ENCODE measurements around the gene CCDC7. TPM values are rescaled to one million over a fixed set of nuclear protein-coding genes. Genes with fewer than 3 reads are reported as not detected.

CCDC7 gene
- total and polyA plus RNA-seq, 4 donors = 1.2 to 36.4 (median 6.9) TPM

GRCh38 chr10:32445036-32445435, 904 bp upstream of the CCDC7 start:
- no peak for TF ChIP-seq CTCF (IDR thresholded peaks at IDR 0.05; ENCODE audit: control extremely low read depth, extremely low read depth)
- Histone ChIP-seq H3K36me3 (ENCODE audit: control insufficient read depth in 4 of 4, insufficient read depth in 4 of 4, low read length in 4 of 4) (no peaks in the 10 kb centered on the region), H3K4me3 (no peak overlapping the region), H3K27me3 (ENCODE audit: control insufficient read depth in 3 of 3, insufficient read depth in 3 of 3, low read length in 2 of 3) (no peaks in the 10 kb centered on the region), H3K27ac (ENCODE audit: low read depth in 1 of 2, low read length in 1 of 2) (no peak overlapping the region), H3K9ac (ENCODE audit: insufficient read depth in 1 of 2, low read length in 2 of 2) (no peak overlapping the region), H3K9me3 (ENCODE audit: control insufficient read depth in 4 of 4, insufficient read depth in 3 of 4, low read length in 3 of 4) (no peaks in the 10 kb centered on the region), H3K4me1 (ENCODE audit: control insufficient read depth in 5 of 5, insufficient read depth in 5 of 5, low read length in 5 of 5) (peaks cover 0 to 9% (median 0%) of the 10 kb centered on the region in 5 donors)
- WGBS, 2 donors = 98 to 100% methylated on average over 4 of the region's 4 CpGs
- ATAC-seq (ENCODE audit: insufficient read depth, low FRiP score) (no peak), DNase-seq (peak in 1 of 3 donors; percentile 19)

- DNase-seq (peak in 2 of 3 donors; percentile 47 to 80), ATAC-seq (ENCODE audit: insufficient read depth, low FRiP score) (peak; percentile 7)
- Histone ChIP-seq H3K9me3 (ENCODE audit: control insufficient read depth in 4 of 4, insufficient read depth in 3 of 4, low read length in 3 of 4) (no peaks in the 10 kb centered on the region), H3K27me3 (ENCODE audit: control insufficient read depth in 3 of 3, insufficient read depth in 3 of 3, low read length in 2 of 3) (no peaks in the 10 kb centered on the region), H3K4me1 (ENCODE audit: control insufficient read depth in 5 of 5, insufficient read depth in 5 of 5, low read length in 5 of 5) (peaks cover 0 to 9% (median 0%) of the 10 kb centered on the region in 5 donors), H3K9ac (ENCODE audit: insufficient read depth in 1 of 2, low read length in 2 of 2) (peak overlapping the region; percentile 93 to 97), H3K36me3 (ENCODE audit: control insufficient read depth in 4 of 4, insufficient read depth in 4 of 4, low read length in 4 of 4) (peaks cover 0 to 4% (median 0%) of the 10 kb centered on the region in 4 donors), H3K4me3 (peak overlapping the region; percentile 71), H3K27ac (ENCODE audit: low read depth in 1 of 2, low read length in 1 of 2) (peak overlapping the region; percentile 90 to 99)
- 1 to 7% methylated on average over 18 of the region's 18 CpGs for WGBS, 2 donors
- TF ChIP-seq CTCF (IDR thresholded peaks at IDR 0.05; ENCODE audit: control extremely low read depth, extremely low read depth) = no peak
These were observed 831 bp downstream of the CCDC7 start for GRCh38 chr10:32446536-32447406.

- ATAC-seq (ENCODE audit: insufficient read depth, low FRiP score) = no peak
- H3K4me1 ChIP-seq (ENCODE audit: control insufficient read depth in 5 of 5, insufficient read depth in 5 of 5, low read length in 5 of 5) = peaks cover 0 to 1% (median 0%) of the 10 kb centered on the region in 5 donors
- H3K9me3 ChIP-seq (ENCODE audit: control insufficient read depth in 4 of 4, insufficient read depth in 3 of 4, low read length in 3 of 4) = no peaks in the 10 kb centered on the region
- no peak overlapping the region for H3K9ac ChIP-seq (ENCODE audit: insufficient read depth in 1 of 2, low read length in 2 of 2)
- no peak overlapping the region for H3K27ac ChIP-seq (ENCODE audit: low read depth in 1 of 2, low read length in 1 of 2)
- no peak for DNase-seq
- no peak for TF ChIP-seq CTCF (IDR thresholded peaks at IDR 0.05; ENCODE audit: control extremely low read depth, extremely low read depth)
- 96 to 98% methylated on average over 4 of the region's 4 CpGs for WGBS, 2 donors
- H3K4me3 ChIP-seq = no peak overlapping the region
- no peaks in the 10 kb centered on the region for H3K27me3 ChIP-seq (ENCODE audit: control insufficient read depth in 3 of 3, insufficient read depth in 3 of 3, low read length in 2 of 3)
- H3K36me3 ChIP-seq (ENCODE audit: control insufficient read depth in 4 of 4, insufficient read depth in 4 of 4, low read length in 4 of 4) = peaks cover 0 to 12% (median under 1%) of the 10 kb centered on the region in 4 donors
These were observed 8.2 kb downstream of the CCDC7 start for GRCh38 chr10:32454148-32454547.
